Smooth muscle cell (in vitro differentiated cells): ENCODE measurements around the gene KLK7. TPM values are rescaled to one million over a fixed set of nuclear protein-coding genes. Genes with fewer than 3 reads are reported as not detected.

ENCODE experiments used
- DNase-seq: peaks from one replicate; lab custom pipeline; 2025; ENCODE audit not compliant: unreplicated experiment; lab: John Stamatoyannopoulos, UW
- H2AFZ ChIP-seq: fragments of 200-600 bp; sonication (generic); 2 replicates; pipeline ENCODE4 v1.6.0; 2016; ENCODE audit warnings: antibody characterized with exemption, low read depth, mild to moderate bottlenecking
- H3F3A ChIP-seq: fragments of 200-600 bp; sonication (generic); 2 replicates; pipeline ENCODE4 v1.6.0; 2017; ENCODE audit warnings: antibody characterized with exemption, low read depth
- H3K27ac ChIP-seq: fragments of 200-600 bp; sonication (generic); 2 replicates; pipeline ENCODE4 v1.5.1; 2016; ENCODE audit warnings: low read depth, mild to moderate bottlenecking
- H3K27me3 ChIP-seq: fragments of 200-600 bp; sonication (generic); 2 replicates; pipeline ENCODE4 v1.6.1; 2016; ENCODE audit warnings: low read depth, mild to moderate bottlenecking
- H3K36me3 ChIP-seq: fragments of 200-600 bp; sonication (generic); 2 replicates; pipeline ENCODE4 v1.5.1; 2016; ENCODE audit warnings: low read depth
- H3K4me1 ChIP-seq: fragments of 200-600 bp; sonication (generic); 2 replicates; pipeline ENCODE4 v1.5.1; 2016; ENCODE audit warnings: low read depth
- H3K4me2 ChIP-seq: fragments of 200-600 bp; sonication (generic); 2 replicates; pipeline ENCODE4 v1.6.0; 2016; ENCODE audit warnings: mild to moderate bottlenecking
- H3K4me3 ChIP-seq: fragments of 200-600 bp; sonication (generic); 2 replicates; pipeline ENCODE4 v1.5.1; 2016; ENCODE audit warnings: mild to moderate bottlenecking
- H3K79me2 ChIP-seq: fragments of 200-600 bp; sonication (generic); 2 replicates; pipeline ENCODE4 v1.6.0; 2016; ENCODE audit warnings: low read depth, mild to moderate bottlenecking
- H3K9ac ChIP-seq: fragments of 200-600 bp; sonication (generic); 2 replicates; pipeline ENCODE4 v1.6.0; 2016; ENCODE audit warnings: low read depth
- H3K9me3 ChIP-seq: fragments of 200-600 bp; sonication (generic); replicated peaks from 2 replicates; pipeline ENCODE4 v1.5.1; 2016; ENCODE audit warnings: low read depth
- H4K20me1 ChIP-seq: fragments of 200-600 bp; sonication (generic); 2 replicates; pipeline ENCODE4 v1.6.0; 2016; ENCODE audit warnings: low read depth
- CTCF ChIP-seq: fragments of 200-600 bp; sonication (generic); IDR thresholded peaks from 2 replicates; pipeline ENCODE4 v1.5.1; 2017; ENCODE audit warnings: borderline replicate concordance, mild to moderate bottlenecking, antibody characterized with exemption; ENCODE audit not compliant: insufficient read depth, poor library complexity, severe bottlenecking
- WGBS: methylation state at CpG from one replicate; pipeline ENCODE4 v1.1.7; 2016; ENCODE audit warnings: low lambda C conversion rate; 5-methylcytosine and 5-hydroxymethylcytosine counted together
- polyA plus RNA-seq: library from polyadenylated mRNA; unstranded; fragments of >200 nt; fragmentation: Nextera tagmentation; extraction: Ambion mirVana; gene quantifications from 2 replicates; pipeline ENCODE4 v1.2.1, GENCODE V29; 2016
- total RNA-seq: library from RNA; depleted of rRNA; stranded (reverse); fragments of >200 nt; gene quantifications from 2 replicates; pipeline ENCODE4 v1.2.3, GENCODE V29; 2014

Gene KLK7
- total and polyA plus RNA-seq, 2 experiments from 2014 or later = 0.25 TPM; not detected in 1

GRCh38 chr19:50959731-50960500, 23.8 kb downstream of the KLK7 start:
- no peak overlapping the region for H3K9ac ChIP-seq
- no peaks in the 10 kb centered on the region for H3K79me2 ChIP-seq
- H3K36me3 ChIP-seq = no peaks in the 10 kb centered on the region
- no peaks in the 10 kb centered on the region for H3K9me3 ChIP-seq
- H3F3A ChIP-seq = no peaks in the 10 kb centered on the region
- no peak overlapping the region for H3K4me2 ChIP-seq
- no peak for TF ChIP-seq CTCF
- no peak overlapping the region for H2AFZ ChIP-seq
- no peaks in the 10 kb centered on the region for H3K4me1 ChIP-seq
- H4K20me1 ChIP-seq = no peaks in the 10 kb centered on the region
- no peak overlapping the region for H3K4me3 ChIP-seq
- DNase-seq = no peak
- 60% methylated on average over 6 of the region's 9 CpGs for WGBS
- H3K27me3 ChIP-seq = no peaks in the 10 kb centered on the region
- no peak overlapping the region for H3K27ac ChIP-seq

DNA sequence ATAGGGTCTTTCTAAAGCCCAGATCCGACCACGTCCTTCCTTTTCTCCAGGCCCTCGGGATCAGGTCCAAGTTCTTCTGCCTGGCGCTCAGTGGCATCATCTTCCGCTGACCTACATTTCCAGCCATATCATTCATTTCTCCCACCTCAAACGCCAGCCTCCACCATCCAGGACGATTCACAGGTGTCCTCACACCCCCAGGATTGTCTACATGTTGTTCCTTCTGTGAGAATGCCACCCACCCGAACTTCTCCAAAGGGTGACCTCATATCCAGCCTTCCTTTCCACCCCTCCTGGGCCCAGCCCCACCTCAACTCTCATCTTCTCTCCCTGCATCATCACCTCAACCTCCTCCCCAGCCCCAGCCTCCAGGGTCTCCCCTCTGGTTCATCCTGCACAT, 26.1 kb downstream of the KLK7 start:
- H3K4me1 ChIP-seq = no peaks in the 10 kb centered on the region
- no peak overlapping the region for H3K9ac ChIP-seq
- no peaks in the 10 kb centered on the region for H3K9me3 ChIP-seq
- no peaks in the 10 kb centered on the region for H3F3A ChIP-seq
- no peak overlapping the region for H2AFZ ChIP-seq
- 94% methylated on average over 8 of the region's 8 CpGs for WGBS
- H3K4me3 ChIP-seq = no peak overlapping the region
- H3K36me3 ChIP-seq = no peaks in the 10 kb centered on the region
- no peak overlapping the region for H3K27ac ChIP-seq
- no peak for DNase-seq
- no peak overlapping the region for H3K4me2 ChIP-seq
- H3K27me3 ChIP-seq = no peaks in the 10 kb centered on the region
- TF ChIP-seq CTCF = no peak
- H3K79me2 ChIP-seq = no peaks in the 10 kb centered on the region
- no peaks in the 10 kb centered on the region for H4K20me1 ChIP-seq

DNA sequence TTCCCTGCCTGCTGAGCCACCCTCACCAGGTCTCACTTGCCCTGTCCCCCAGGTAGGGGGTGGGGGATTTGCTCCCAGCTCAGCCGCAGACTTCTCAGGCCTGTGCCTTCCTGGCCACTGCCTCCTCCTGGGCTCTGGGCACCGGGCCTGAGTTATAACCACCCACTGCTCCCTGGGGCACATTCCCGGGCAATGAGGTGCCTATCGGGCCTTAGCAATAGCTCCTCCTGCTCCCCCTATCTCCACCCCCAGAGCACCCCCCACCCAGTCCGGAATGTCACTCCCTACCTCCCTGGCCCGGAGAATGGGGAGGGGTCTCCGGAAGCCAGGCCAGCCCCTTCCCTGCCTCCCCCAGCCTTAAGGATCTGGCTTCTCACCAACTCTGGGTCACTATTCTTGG, 30.8 kb downstream of the KLK7 start, which contains the start of gene KLK5:
KLK5 (minus strand) TSS at position 129 of the 400 bp plus-strand sequence. CDS start 381 bp downstream, outside the sequence.
- Histone ChIP-seq H3K27me3 (no peaks in the 10 kb centered on the region), H4K20me1 (no peaks in the 10 kb centered on the region), H2AFZ (no peak within 1 kb of the TSS), H3F3A (no peaks in the 10 kb centered on the region), H3K4me2 (no peak within 1 kb of the TSS), H3K4me1 (no peaks in the 10 kb centered on the region), H3K27ac (no peak within 1 kb of the TSS), H3K79me2 (no peaks in the 10 kb centered on the region), H3K36me3 (no peaks in the 10 kb centered on the region), H3K9ac (no peak within 1 kb of the TSS), H3K9me3 (no peaks in the 10 kb centered on the region), H3K4me3 (no peak within 1 kb of the TSS)
- TF ChIP-seq CTCF = no peak
- 71% methylated on average over 7 of the region's 7 CpGs for WGBS
- DNase-seq = no peak

DNA sequence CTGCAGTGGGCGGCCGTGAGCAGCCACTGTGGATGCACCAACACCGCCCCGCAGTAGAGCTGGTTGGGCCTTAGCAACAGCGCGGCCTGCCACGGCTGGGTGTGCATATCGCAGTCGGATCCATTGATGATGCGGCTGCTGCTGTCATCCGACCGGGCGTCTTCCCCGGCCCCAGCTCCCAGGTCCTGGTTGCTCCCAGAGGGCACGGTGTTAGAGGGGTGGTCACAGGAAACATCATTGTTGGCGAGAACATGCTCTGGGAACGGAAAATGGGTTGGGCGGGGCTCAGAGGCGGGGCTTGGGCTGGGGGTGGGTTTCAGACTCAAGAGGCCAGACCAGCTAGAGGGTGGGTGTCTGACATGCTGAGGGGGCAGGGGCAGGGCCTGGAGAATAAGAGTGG, 33.9 kb downstream of the KLK7 start:
- H3K9ac ChIP-seq = no peak overlapping the region
- no peaks in the 10 kb centered on the region for H3K27me3 ChIP-seq
- no peaks in the 10 kb centered on the region for H3F3A ChIP-seq
- no peak overlapping the region for H3K4me2 ChIP-seq
- no peaks in the 10 kb centered on the region for H3K36me3 ChIP-seq
- H3K4me1 ChIP-seq = no peaks in the 10 kb centered on the region
- no peak overlapping the region for H2AFZ ChIP-seq
- TF ChIP-seq CTCF = no peak
- no peaks in the 10 kb centered on the region for H3K9me3 ChIP-seq
- WGBS = 89% methylated on average over 19 of the region's 19 CpGs
- H4K20me1 ChIP-seq = no peaks in the 10 kb centered on the region
- no peak overlapping the region for H3K27ac ChIP-seq
- H3K4me3 ChIP-seq = no peak overlapping the region
- DNase-seq = no peak
- H3K79me2 ChIP-seq = no peaks in the 10 kb centered on the region
